ENCODE data around the gene CAPS. TPM values are rescaled to one million over a fixed set of nuclear protein-coding genes. Genes with fewer than 3 reads are reported as not detected.

Gene CAPS
- total RNA-seq, 1 donor from 2014 or later: 14.4 TPM

DNA sequence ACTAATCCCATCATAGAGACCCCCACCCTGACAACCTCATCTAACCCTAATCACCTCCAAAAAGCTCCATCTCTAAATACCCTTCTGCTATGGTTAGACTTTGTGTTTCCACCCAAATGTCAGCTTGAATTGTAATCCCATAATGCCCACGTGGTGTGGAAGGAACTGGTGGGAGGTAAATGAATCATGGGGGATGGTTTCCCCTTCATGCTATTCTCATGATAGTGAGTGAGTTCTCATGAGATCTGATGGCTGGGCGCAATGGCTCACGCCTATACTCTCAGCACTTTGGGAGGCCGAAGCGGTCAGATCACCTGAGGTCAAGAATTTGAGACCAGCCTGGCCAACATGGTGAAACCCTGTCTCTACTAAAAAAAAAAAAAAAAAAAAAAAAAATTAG lies 6.8 kb upstream of the CAPS start:
- peaks cover 7% of the 10 kb centered on the region for H3K36me3 Mint-ChIP-seq (ENCODE audit: unreplicated experiment)
- TF ChIP-seq, protein P1, sequence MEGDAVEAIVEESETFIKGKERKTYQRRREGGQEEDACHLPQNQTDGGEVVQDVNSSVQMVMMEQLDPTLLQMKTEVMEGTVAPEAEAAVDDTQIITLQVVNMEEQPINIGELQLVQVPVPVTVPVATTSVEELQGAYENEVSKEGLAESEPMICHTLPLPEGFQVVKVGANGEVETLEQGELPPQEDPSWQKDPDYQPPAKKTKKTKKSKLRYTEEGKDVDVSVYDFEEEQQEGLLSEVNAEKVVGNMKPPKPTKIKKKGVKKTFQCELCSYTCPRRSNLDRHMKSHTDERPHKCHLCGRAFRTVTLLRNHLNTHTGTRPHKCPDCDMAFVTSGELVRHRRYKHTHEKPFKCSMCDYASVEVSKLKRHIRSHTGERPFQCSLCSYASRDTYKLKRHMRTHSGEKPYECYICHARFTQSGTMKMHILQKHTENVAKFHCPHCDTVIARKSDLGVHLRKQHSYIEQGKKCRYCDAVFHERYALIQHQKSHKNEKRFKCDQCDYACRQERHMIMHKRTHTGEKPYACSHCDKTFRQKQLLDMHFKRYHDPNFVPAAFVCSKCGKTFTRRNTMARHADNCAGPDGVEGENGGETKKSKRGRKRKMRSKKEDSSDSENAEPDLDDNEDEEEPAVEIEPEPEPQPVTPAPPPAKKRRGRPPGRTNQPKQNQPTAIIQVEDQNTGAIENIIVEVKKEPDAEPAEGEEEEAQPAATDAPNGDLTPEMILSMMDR (IDR thresholded peaks at IDR 0.05): no peak
- H3K4me1 Mint-ChIP-seq (ENCODE audit: unreplicated experiment): peaks cover 18% of the 10 kb centered on the region
- H3K27ac Mint-ChIP-seq (ENCODE audit: unreplicated experiment): no peak overlapping the region
- no peak overlapping the region for H3K4me3 Mint-ChIP-seq (ENCODE audit: unreplicated experiment)
- no peaks in the 10 kb centered on the region for H3K9me3 Mint-ChIP-seq (ENCODE audit: unreplicated experiment)
- DNase-seq (ENCODE audit: extremely low spot score, unreplicated experiment): no peak
- H3K27me3 Mint-ChIP-seq (ENCODE audit: unreplicated experiment): no peaks in the 10 kb centered on the region

DNA sequence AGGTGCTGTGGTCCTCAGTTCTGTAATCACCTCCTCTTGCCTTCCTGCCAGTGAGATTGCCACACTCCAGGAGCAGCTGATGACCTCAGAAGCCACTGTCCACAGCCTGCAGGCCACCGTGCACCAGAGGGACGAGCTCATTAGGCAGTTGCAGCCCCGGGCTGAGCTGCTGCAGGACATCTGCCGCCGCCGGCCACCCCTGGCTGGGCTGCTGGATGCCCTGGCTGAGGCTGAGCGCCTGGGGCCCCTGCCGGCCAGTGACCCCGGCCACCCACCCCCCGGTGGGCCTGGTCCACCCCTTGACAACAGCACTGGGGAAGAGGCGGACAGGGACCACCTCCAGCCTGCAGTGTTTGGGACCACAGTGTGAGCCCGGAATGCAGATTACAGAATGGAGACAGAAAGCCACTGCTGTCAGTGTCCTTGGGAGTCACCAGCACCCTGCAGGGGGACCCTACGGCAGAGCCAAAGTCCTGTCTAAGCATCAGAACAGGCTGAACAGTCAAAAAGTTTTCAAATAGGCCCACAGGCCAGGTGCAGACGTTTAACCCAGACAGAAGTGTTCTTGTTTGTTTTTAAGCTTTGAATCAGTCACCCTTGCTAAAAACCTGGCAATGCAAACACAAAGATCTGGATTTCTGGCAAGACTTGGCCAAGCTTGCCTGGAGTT lies 5.1 kb upstream of the CAPS start:
- DNase-seq (ENCODE audit: extremely low spot score, unreplicated experiment): no peak
- Mint-ChIP-seq H3K36me3 (ENCODE audit: unreplicated experiment) (peaks cover 7% of the 10 kb centered on the region), H3K4me3 (ENCODE audit: unreplicated experiment) (no peak overlapping the region), H3K27ac (ENCODE audit: unreplicated experiment) (no peak overlapping the region), H3K9me3 (ENCODE audit: unreplicated experiment) (no peaks in the 10 kb centered on the region), H3K27me3 (ENCODE audit: unreplicated experiment) (no peaks in the 10 kb centered on the region), H3K4me1 (ENCODE audit: unreplicated experiment) (peaks cover 14% of the 10 kb centered on the region)
- TF ChIP-seq, protein P1 (IDR thresholded peaks at IDR 0.05): no peak

DNA sequence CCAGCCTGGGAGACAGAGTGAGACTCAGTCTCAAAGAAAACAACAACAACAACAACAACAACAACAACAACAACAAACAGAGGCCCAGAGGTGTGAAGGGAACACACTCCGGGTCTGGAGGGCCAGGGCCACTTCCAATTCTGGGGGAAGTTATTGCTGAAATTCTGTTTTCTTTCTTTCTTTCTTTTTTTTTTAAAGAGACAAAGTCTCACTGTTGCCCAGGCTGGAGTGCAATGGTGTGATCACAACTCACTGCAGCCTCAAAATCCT lies 3.5 kb upstream of the CAPS start:
- Mint-ChIP-seq H3K36me3 (ENCODE audit: unreplicated experiment) (peaks cover 7% of the 10 kb centered on the region), H3K27me3 (ENCODE audit: unreplicated experiment) (no peaks in the 10 kb centered on the region), H3K4me3 (ENCODE audit: unreplicated experiment) (no peak overlapping the region), H3K27ac (ENCODE audit: unreplicated experiment) (no peak overlapping the region), H3K9me3 (ENCODE audit: unreplicated experiment) (no peaks in the 10 kb centered on the region), H3K4me1 (ENCODE audit: unreplicated experiment) (peaks cover 21% of the 10 kb centered on the region)
- no peak for DNase-seq (ENCODE audit: extremely low spot score, unreplicated experiment)
- TF ChIP-seq, protein P1 (IDR thresholded peaks at IDR 0.05): no peak

DNA sequence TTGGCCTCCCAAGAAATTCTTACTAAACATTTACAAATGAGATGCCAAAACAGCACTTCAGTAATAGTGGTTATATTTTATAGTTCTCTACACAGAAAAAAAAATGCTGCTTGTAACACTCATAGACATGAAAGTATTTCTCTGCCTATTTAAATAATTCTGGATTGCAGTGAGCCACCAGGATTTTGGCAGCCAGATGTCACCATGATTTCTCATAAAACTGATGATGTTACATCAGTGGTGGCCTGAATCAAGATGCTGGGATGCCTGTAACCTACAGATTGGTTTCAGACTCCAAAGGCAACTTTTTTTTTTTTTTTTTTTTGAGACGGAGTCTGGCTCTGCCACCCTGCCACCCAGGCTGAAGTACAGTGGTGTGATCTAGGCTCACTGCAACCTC lies 2.7 kb upstream of the CAPS start:
- no peak for DNase-seq (ENCODE audit: extremely low spot score, unreplicated experiment)
- Mint-ChIP-seq H3K4me1 (ENCODE audit: unreplicated experiment) (peaks cover 22% of the 10 kb centered on the region), H3K27ac (ENCODE audit: unreplicated experiment) (no peak overlapping the region), H3K36me3 (ENCODE audit: unreplicated experiment) (peaks cover 8% of the 10 kb centered on the region), H3K27me3 (ENCODE audit: unreplicated experiment) (no peaks in the 10 kb centered on the region), H3K9me3 (ENCODE audit: unreplicated experiment) (no peaks in the 10 kb centered on the region), H3K4me3 (ENCODE audit: unreplicated experiment) (no peak overlapping the region)
- TF ChIP-seq, protein P1 (IDR thresholded peaks at IDR 0.05): no peak

DNA sequence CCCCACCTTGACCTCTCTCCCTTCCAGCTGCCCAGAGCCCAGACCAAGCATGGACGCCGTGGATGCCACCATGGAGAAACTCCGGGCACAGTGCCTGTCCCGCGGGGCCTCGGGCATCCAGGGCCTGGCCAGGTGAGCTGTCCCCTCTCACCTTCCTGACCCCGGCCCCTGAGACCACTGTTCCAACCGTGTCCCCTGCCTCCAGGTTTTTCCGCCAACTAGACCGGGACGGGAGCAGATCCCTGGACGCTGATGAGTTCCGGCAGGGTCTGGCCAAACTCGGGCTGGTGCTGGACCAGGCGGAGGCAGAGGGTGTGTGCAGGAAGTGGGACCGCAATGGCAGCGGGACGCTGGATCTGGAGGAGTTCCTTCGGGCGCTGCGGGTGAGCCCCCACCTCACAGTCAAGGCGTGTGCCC lies 312 bp downstream of the CAPS start:
- DNase-seq (ENCODE audit: extremely low spot score, unreplicated experiment): no peak
- peaks cover 13% of the 10 kb centered on the region for H3K36me3 Mint-ChIP-seq (ENCODE audit: unreplicated experiment)
- peak overlapping the region; percentile 85 for H3K27ac Mint-ChIP-seq (ENCODE audit: unreplicated experiment)
- H3K9me3 Mint-ChIP-seq (ENCODE audit: unreplicated experiment): no peaks in the 10 kb centered on the region
- no peaks in the 10 kb centered on the region for H3K27me3 Mint-ChIP-seq (ENCODE audit: unreplicated experiment)
- no peak overlapping the region for H3K4me3 Mint-ChIP-seq (ENCODE audit: unreplicated experiment)
- TF ChIP-seq, protein P1 (IDR thresholded peaks at IDR 0.05): no peak
- H3K4me1 Mint-ChIP-seq (ENCODE audit: unreplicated experiment): peaks cover 21% of the 10 kb centered on the region

Measured in osteocyte (in vitro differentiated cells).